ENCODE results near the gene ARID2. TPM values are rescaled to one million over a fixed set of nuclear protein-coding genes. Genes with fewer than 3 reads are reported as not detected.
A peak's percentile ranks its signal among the peaks of the same experiment; 100 is the strongest.

The ARID2 gene
- total and polyA plus RNA-seq, 8 donors: 6.1 to 25.6 (median 13.8) TPM

DNA sequence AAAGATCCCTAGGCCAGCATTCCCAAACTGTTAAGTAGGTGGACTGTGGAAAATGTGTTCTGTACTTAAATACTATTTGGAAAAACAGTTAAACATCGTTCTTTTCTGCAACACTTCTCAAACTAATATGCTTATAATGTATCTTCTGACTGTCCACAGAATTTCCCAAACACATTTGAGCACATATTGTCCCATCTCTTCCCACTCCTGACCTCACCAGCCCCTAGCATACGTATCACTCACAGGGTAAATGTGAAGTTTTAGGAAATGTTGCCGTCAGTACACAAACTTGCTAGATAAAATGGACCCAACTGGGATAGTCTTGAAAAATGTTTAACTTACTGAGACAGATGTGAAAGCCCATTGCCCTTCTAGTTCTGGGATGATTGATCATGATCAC lies 27.7 kb downstream of the ARID2 start:
- WGBS, 2 donors: 68 to 73% methylated on average over 3 of the region's 3 CpGs
- peaks cover 0 to 8% (median 0%) of the 10 kb centered on the region in 3 donors for H3K4me1 ChIP-seq
- FAIRE-seq: no peak

GRCh38 chr12:45760333-45760732 lies 30.8 kb downstream of the ARID2 start:
- intact Hi-C loops (cut with DNase I): no loop called here
- ATAC-seq (no peak), FAIRE-seq (no peak), DNase-seq (no peak)
- no peaks in the 10 kb centered on the region for H3K9me3 ChIP-seq
- H3K4me3 ChIP-seq: no peak overlapping the region
- 88 to 94% methylated on average over 4 of the region's 4 CpGs for WGBS, 2 donors
- TF ChIP-seq, protein P1, sequence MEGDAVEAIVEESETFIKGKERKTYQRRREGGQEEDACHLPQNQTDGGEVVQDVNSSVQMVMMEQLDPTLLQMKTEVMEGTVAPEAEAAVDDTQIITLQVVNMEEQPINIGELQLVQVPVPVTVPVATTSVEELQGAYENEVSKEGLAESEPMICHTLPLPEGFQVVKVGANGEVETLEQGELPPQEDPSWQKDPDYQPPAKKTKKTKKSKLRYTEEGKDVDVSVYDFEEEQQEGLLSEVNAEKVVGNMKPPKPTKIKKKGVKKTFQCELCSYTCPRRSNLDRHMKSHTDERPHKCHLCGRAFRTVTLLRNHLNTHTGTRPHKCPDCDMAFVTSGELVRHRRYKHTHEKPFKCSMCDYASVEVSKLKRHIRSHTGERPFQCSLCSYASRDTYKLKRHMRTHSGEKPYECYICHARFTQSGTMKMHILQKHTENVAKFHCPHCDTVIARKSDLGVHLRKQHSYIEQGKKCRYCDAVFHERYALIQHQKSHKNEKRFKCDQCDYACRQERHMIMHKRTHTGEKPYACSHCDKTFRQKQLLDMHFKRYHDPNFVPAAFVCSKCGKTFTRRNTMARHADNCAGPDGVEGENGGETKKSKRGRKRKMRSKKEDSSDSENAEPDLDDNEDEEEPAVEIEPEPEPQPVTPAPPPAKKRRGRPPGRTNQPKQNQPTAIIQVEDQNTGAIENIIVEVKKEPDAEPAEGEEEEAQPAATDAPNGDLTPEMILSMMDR (IDR thresholded peaks at IDR 0.05): no peak
- no peaks in the 10 kb centered on the region for H3K27me3 ChIP-seq
- H3K27ac ChIP-seq: no peak overlapping the region
- H3K36me3 ChIP-seq: no peaks in the 10 kb centered on the region
- peaks cover 0 to 8% (median 3%) of the 10 kb centered on the region in 3 donors for H3K4me1 ChIP-seq

More for the DNA sequence above, 27.7 kb downstream of the ARID2 start:
- ATAC-seq (no peak), DNase-seq (no peak)
- Histone ChIP-seq H3K27ac (no peak overlapping the region), H3K27me3 (no peaks in the 10 kb centered on the region), H3K4me3 (no peak overlapping the region), H3K9me3 (no peaks in the 10 kb centered on the region), H3K36me3 (no peaks in the 10 kb centered on the region)
- TF ChIP-seq, protein P1 (IDR thresholded peaks at IDR 0.05): no peak
- intact Hi-C loops (cut with DNase I): no loop called here

DNA sequence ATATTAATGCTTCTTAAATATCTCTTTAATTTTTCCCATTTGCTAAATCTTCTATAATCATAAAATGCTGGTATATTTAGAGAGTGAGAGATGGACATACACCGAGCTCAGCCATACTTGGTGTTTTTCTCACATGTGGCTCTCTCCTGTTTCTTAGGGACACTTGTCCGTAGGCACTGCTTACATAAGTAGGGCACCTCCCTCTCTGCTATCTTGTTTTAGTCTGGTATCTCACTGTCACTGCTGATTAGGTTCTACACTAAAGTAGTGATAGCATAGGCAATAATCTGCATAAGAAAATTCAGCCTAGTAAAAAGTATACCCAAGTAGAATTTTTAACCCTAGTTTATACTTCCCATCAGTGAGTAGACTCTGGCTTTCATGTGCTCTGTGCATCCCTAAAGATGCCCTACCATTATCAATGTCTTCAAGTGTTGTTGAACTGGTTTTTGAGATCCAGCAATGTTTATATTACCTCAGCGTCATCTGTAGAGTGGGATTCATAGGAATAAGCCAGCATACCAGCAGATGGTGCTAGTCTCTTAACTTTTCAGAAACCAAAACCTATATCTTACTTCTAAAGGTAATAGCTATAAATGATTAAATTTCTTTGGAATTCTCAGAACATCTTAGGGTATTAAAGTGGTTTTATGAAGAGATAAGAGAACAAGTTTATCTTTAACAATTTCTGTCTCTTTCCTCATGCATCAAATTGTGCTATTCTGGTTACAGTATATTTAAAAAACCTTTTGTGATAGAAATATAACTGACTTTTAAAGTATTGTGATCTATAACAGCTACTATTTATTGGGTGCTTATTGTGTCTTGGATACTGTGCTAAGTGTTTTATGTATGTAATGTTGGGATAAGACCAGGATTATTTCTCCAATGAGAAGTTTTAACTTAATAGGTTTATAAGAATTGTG lies 32.9 kb downstream of the ARID2 start:
- H3K4me1 ChIP-seq: peaks cover 0 to 13% (median 0%) of the 10 kb centered on the region in 3 donors
- no peaks in the 10 kb centered on the region for H3K9me3 ChIP-seq
- H3K4me3 ChIP-seq: no peak overlapping the region
- intact Hi-C loops (cut with DNase I): no loop called here
- H3K27me3 ChIP-seq: no peaks in the 10 kb centered on the region
- 26 to 33% methylated on average over 3 of the region's 3 CpGs for WGBS, 2 donors
- H3K36me3 ChIP-seq: no peaks in the 10 kb centered on the region
- ATAC-seq: peak; percentile 60 to 87 (median 81)
- FAIRE-seq: peak; percentile 37
- DNase-seq: no peak
- H3K27ac ChIP-seq: no peak overlapping the region
- TF ChIP-seq, protein P1 (IDR thresholded peaks at IDR 0.05): peak in 2 of 4 donors; percentile 21 to 41

GRCh38 chr12:45763381-45763780 lies 33.9 kb downstream of the ARID2 start:
- Histone ChIP-seq H3K4me3 (no peak overlapping the region), H3K9me3 (no peaks in the 10 kb centered on the region), H3K27me3 (no peaks in the 10 kb centered on the region), H3K4me1 (peaks cover 0 to 13% (median 0%) of the 10 kb centered on the region in 3 donors), H3K27ac (no peak overlapping the region), H3K36me3 (no peaks in the 10 kb centered on the region)
- FAIRE-seq (no peak), DNase-seq (no peak), ATAC-seq (no peak)
- TF ChIP-seq, protein P1 (IDR thresholded peaks at IDR 0.05): no peak
- WGBS, 2 donors: 95 to 99% methylated on average over 4 of the region's 4 CpGs
- intact Hi-C loops (cut with DNase I): no loop called here

- ATAC-seq: no peak
- H3K4me3 ChIP-seq: no peak overlapping the region
- FAIRE-seq: no peak
- H3K9me3 ChIP-seq: no peaks in the 10 kb centered on the region
- no peaks in the 10 kb centered on the region for H3K36me3 ChIP-seq
- H3K27ac ChIP-seq: no peak overlapping the region
- DNase-seq: no peak
- intact Hi-C loops (cut with DNase I): no loop called here
- TF ChIP-seq, protein P1 (IDR thresholded peaks at IDR 0.05): no peak
- WGBS, 2 donors: 90 to 94% methylated on average over 1 of the region's 1 CpG
- H3K4me1 ChIP-seq: peaks cover 0 to 22% (median 5%) of the 10 kb centered on the region in 3 donors
- no peaks in the 10 kb centered on the region for H3K27me3 ChIP-seq
Observed at GRCh38 chr12:45768194-45768593, 38.7 kb downstream of the ARID2 start.

All from pancreas (tissue), 10 donors.